ENCODE measurements around the gene SLC45A1.

Gene SLC45A1

DNA sequence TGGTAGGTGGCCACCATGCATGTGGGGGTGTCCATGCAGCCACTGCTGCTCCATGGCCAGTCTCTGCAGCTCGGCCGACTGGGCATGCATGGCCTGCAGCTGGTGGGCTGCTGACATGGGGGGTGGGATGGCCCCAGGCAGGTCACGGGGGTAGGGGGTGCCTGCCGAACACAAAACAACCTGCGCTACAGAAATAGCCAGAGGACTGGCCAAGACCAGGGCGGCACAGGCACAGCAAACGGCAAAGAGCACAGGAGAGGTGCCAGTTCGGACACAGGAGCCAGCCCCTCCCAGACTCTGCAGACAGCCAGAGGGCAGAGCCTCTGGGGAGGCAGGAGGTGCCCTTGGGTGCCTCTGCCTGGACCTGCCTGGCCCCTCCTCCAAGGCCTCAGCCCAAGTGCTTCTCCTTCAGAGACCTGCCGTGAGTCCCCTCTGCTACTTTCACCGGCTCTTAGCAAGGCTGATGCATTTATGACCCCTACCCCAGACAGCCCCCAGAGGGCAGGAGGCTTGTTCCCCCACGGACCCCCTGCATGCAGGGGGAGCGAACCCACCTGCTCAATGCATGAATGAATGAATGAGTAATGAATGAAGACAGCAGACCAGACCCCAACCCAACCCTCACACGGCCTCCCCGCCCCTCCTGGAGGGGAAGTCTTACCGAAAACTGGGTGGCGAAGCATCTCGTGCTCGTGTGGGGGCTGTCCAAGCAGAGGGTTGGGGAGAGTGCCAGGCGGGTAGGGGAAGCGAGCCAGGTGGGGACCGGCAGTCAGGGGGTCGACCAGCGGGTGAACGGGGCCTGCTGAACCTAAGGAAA, 37.7 kb downstream of the SLC45A1 start:
- no peak for DNase-seq

DNA sequence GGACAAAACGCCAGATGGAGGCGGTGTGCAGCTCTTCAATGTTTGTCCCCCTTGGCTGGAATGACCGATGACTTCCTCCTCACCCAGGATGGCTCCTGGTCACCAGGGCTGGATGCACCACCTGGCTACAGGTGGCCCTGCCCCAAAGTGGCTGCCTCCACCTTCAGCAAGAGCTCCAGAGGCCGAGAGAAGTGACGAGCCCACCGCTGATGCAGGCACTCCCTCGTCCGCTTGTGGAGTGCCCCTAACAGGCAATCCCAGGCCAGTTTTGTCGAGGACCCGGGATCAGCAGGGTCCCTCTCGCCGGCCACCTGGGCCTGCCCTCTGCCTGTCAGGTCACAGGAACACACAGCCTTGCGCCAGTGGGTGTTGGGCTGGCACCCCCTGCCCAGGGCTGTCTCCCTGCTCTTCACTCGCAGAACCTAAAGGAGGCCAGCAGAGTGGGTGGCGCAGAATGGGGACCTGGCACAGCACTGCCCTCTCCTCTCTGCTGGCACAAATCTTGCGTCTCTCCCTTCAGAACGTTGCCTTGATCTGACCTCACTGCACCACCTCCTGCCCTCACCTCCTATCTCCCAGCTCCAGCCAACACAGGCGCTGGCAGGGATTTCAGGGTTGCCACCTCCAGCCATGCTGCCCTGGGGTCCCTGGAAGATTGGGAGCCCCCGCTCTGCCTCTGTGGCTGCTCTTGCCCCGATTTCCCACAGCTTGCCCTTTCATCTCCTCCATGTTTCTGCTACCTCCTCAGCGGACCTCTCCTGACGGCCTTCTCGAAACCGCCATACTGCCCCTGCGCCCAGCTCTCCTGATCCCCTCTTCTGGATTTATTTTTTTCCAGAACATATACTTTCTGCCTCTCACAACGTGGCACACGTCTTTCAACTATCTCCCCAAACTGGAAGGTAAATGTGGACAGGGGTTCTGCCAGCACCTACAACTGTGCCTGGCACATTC, 38.6 kb downstream of the SLC45A1 start:
- DNase-seq: no peak

DNA sequence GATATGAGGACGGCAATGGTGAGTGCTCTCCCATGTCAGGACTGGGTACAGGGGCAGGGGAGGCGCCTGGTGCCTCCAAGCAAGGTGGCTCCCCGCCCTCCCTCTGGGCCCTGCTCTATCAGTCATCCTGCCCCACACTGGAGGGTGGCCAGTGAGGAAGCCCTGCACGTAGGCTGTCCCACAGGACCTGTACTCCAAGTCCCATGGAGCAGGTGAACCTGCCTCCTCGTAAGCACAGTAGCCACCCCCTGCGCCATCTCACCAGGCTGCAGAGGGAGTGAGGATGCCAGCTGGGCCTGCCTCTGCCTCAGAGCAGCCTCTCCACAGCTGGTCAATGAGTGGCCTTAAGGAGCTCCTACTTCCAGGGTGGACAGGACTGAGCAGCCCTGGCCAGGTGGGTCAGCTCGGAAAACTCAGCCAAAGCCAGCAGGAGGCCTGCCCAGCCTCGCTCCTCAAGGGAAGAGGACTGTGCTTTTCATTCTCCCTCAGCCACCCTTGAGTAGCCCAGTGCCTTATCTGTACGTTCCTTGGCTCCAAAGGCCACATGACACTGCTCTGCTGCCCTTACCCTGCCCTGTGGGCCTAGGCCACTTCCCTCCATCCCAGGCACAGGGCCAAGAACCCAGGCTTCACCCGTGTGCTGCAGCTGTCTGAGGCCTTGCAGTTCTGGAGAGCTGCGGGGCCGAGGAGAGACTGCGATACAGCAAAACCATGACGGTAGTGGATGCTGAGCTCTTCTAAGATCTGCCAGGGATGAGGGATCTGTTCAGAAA, 39.6 kb downstream of the SLC45A1 start:
- DNase-seq: no peak

DNA sequence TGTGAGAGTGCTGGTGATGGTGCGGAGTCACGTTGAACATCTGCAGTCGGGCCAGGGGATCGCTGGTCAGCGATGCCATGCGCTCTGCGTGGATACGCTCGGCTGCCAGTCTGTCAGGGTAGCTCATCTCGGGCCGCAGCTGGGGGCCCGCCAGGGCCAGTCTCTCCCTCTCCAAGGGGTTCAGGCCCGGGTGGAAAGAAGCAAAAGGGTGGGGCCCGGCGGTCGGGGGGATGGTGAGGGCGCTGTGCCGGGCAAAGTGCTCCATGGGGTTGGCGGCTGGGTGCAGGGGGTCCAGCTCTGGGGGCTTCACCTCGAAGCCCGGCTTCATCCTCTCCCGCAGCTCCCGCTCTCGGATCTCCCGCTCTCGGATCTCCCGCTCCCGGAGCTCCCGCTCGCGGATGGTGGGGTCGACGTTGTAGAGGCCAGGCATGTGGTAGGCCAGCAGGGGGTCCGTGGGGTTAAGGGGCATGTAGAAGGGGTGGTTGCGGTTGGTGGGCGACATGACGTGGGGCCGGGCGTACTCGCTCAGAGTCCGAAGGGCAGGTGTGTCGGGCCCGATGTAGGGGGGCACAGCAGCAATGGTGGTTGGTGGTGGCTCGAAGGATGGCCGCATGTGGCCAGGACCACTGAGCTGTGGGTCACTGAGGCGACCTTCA, 40.5 kb downstream of the SLC45A1 start:
- no peak for DNase-seq

DNA sequence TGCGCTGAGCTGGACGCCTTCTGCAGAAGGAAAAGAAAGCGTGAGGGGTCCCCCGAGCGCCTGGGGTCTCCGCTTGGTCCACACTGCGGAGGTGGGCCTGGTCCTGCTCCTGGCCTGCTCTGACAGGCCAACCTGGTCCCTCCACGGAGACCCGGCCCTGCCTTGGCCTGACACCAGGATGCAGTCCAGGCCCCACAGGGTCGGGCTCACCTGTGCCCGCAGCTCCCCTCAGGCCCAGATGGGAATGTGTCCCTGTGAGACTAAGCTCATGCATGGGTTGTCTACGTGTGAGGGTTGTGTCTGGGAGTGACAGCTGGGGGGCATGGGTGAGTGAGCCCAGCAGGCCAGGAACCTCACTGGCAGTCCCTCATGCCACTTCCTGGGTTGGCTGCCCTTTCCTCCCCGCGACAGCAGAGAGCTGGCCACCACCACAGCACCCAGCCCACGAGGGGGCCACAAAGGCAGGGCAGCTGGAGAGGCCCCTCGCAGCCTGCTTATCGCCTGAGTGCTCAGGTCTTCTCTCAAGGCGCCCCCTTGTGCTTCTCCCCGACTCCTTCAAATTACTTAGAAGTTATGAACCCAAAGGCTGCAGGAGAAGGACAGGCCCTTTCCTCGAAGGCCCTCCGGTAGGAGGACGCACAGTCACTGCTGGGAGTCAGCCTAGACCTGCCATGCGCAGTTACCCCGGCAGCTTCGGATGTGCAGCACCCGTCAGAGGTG, 41.1 kb downstream of the SLC45A1 start:
- no peak for DNase-seq

DNA sequence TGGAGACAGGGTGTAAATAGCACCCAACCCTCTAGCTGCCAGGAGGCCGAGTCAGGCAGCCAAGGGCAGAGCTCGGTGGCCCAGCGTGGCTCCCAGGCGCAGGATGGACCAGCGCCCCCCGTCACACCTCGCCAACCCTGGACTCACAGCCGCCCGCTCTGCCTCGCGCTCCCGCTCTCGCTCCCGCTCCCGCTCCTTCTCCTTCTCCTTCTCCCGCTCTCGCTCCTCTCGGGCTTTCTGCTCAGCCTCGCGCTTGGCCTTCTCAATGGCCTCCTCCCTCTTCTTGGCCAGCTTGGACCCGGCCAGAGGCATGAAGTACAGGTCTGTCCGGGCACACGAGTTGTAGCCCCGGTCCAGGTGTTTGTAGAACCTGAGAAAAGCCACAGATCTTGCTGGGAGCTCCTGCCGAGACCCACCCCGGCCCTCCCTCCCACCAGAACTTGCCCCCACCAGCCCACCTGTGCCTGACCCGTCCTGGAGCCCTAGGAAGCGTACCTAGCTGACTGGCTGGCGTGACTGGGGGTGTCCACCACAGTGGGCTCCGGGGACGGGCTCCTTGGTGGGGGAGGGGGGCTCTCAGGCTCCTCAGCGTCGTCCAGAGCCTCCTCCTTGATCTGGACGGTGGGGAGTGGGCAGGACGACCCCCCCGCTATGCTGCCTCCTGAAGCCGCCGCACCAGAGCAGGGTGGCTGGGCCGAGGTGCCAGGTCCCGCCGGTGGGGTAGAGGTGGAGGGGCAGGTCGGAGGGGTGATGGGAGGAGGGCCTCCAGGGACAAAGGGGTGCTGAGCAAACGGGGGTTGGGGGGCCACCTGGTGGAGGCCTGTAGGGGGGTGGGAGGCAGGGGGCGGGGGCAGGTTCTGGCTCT, 41.9 kb downstream of the SLC45A1 start:
- no peak for DNase-seq

DNA sequence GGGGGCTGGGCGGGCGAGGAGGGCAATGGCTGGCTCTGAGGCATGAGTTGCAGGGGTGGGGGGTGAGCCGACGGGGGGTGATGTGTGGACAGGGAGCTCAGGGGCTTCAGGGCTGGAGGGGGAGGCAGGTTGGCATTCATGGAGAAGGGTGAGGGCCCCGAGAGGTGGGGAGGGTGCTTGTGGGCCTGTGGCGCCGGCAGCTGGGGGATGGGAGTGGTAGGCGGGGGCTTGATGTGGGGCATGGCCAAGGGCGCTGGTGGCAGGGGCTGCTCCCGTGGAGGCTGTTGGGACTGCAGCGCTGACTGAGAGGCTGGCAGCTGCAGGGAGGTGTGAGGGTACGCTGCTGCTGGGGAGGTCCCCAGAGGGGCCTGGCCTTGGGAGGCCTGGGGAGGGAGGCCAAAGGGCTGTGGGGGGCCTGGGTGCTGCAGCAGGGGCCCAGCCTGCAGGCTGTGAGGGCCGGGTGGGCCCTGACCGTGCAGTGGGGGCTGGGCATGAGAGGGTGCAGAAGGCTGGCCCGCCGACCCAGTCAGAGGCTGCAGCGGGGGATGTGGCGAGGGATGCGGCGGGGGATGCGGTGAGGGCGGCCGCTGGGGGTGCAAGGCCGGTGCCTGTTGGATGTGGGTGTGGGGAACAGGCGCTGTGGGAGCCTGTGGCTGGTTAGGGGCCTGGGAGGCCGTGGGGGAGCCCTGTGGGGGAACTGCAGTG, 42.7 kb downstream of the SLC45A1 start:
- DNase-seq: no peak

DNA sequence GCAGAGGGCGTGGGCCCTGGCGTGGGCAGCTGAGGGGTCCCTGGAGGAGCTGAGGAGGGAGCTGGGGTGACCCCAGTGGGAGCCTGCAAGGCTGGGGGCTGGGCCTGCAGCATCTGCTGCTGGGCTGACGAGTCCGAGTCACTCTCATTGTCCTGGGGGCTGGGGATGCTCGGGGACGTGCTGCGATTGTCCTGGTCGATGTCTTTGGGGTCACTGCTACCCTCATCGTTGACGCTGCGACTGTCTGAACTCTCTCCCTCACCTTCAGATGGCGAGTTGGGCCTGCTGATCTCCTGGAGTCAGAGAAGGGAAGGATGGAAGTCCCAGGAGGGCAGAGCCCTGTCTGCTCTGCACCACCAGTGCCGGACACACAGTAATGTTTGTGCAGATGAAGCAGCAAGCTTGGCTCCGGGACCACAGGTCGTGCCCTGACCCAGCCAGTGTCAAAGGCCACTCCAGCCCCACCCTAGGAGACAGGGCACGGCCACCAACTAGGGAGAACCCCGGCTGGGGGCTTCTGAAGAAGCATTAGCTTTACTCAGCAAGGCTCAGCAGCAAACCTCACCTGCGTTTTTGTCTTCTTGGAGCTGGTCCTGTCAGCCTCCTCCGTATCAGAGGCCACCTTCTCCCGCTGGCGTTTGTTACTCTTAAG, 43.4 kb downstream of the SLC45A1 start:
- DNase-seq: no peak

DNA sequence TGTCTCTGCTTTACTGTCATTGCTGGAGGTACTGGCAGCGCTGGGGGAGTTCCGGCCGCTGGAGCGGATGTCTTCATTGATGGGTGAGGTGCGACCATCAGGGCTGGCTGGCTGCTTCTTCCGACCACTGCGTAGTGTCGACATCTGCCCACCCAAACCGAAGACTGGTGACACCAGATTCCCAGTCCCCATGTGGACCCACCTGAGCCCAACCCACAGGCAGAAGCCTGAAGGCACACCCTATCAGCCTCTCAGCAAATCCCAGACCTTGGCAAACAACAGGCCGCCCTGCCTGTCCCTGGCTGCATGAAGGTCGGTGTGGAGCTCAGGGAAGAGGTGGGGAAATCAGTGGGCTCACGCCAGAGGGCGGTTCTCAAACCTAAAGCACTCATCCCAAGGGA, 44.8 kb downstream of the SLC45A1 start:
- DNase-seq: no peak

DNA sequence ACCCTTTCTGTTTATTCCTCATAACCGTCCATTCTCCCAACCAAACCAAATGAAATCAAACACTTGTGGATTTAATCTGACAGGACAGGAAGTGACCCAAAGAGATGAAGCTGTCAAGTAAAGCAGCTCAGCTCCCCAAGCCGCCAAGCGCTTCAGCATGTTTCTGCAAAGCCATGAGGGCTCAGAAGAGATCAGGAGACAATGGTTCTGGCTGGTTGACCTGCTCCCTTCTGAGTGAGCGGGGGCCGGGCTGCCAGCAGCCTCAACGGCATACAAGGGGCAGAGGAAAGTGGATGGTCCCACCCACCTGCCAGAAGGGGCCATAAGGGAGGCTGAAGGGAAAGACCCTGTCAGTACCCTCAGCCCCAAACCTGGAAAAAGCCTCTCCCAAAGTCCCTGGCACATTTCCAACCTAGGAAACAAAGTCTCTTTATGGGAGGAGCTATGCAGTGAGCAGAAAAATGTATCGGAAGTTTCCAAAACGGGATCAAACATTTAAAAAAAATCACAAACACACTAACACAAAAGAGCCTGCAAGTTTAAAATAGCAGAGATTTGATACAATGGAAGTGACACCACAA, 45.4 kb downstream of the SLC45A1 start:
- DNase-seq: no peak

DNA sequence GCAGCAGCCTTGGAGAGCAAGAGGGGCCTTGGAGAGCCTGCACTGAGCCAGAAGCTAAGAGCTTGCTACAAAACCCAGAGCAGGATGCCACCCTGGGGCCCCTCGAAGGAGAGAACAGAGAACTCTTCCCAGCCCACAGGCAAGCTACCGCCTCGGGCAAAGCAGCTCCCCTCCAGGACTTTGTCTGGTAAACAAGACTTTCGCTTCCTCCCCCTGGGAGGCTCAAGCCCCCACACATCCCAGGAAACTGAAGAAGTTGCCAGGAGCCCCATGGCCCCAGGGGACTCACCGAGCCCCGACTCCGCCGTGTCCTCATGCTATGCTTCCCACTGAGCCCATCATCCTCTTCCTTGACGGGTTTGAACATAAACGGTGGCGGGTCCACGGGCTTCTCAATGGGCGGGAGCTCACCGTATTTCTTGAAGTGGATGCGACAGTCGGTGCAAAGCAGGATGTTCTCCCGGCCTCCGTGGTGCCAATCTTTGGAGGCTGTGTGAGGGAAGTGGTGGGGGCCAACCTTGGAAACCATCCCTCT, 45.9 kb downstream of the SLC45A1 start:
- DNase-seq: no peak

DNA sequence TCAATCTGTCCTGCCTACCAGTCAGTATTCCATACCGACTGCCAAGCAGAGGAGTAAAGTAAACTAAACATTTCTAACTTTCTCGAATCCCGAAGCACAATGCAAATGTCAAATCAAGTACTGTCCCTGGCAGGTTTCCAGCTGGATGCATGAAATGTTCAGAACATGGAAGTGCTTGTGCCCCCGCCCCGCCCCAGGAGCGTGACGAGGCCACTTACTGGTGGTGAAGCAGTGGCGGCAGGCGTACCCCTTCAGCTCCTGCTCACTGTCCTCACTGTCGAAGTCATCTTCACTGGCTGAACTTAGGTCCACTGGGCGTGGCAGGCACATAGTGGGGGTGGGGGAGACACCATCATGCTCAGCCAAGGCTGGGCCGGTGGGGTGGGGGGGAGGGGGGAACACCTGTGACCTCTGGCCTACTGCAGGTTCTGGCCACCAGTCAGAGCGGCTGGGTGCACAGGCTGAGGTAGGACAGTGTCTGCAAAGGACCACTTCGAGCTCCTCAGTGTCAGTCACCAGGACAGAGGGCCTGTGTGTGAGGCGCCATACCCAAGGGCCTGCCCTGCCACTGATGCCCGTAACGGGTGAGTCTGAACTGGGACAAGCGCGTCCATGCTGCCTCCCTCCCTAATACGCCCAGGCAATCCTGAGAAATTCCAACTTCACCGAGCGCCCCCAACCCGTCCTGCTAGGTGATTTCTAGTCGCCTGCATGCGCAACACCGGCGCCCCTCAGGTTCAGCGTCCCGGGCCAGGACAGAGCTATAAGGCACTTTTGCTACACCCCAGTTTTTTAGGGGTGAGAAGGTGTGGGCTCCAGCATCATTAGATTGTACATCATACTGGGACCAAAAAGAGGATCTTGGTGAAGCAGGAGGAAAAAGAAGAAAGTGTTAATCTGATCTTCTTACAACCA, 46.9 kb downstream of the SLC45A1 start:
- no peak for DNase-seq

DNA sequence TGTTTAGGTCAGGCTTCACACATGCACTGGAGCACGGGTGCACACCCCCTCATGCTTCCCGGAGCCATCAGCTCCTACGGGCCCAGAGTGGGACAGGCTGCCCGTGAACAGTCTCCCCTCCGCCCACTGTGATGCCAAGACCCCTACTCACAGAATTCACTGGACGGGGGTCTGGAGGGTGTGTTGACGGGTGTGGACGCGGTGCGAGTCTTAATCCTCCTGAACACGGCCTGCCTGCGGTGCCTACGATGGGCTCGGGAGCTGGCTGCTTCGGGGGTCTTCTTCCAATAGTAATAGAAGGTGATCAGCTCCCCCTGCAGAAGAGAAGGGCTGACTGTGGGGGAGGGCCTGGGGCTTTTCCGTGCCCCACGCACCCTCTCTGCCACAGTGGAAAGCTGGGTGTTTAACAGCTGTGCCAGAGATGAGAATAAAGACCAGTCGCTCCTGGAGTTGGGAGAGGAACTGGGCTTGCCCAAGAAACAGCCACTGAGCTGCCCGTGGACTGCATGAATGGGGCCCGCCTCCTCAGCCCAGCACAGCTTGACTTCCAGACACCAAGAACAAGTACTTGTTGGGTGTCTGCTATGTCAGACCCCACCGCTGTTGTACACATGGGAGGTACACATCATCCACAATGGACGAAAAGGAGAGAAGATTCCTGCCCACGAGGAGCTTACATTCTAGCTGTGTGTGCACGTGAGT, 47.9 kb downstream of the SLC45A1 start:
- DNase-seq: no peak

DNA sequence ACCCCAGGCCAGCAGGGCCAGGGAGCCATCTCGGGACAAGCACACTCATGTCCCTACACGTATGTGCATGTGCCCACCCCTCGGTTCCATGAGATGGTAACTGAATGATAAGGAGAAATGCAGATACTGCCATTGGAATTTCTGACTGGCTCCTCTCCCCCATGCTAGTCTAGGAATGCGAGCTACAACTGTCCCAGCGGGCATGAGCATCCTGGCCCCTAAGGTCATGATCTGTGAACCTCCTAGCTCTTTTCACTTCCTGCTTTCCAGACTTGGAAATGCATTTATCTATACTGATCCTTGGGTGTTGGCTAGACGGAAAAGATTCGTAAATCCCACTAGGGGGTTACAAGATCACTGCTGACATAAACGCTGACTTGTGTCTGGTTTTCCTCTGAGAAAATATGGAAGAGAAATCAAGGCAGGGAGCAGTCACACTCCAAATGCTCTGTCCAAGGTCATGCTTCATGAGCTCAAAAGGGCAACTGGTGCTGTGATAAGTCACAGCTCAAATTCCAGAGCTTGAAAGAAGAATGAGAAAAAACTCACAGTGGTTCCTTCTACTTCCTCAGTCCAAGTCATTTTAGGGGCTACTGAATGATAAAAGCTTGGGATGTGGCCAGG, 49.8 kb downstream of the SLC45A1 start:
- DNase-seq: no peak

DNA sequence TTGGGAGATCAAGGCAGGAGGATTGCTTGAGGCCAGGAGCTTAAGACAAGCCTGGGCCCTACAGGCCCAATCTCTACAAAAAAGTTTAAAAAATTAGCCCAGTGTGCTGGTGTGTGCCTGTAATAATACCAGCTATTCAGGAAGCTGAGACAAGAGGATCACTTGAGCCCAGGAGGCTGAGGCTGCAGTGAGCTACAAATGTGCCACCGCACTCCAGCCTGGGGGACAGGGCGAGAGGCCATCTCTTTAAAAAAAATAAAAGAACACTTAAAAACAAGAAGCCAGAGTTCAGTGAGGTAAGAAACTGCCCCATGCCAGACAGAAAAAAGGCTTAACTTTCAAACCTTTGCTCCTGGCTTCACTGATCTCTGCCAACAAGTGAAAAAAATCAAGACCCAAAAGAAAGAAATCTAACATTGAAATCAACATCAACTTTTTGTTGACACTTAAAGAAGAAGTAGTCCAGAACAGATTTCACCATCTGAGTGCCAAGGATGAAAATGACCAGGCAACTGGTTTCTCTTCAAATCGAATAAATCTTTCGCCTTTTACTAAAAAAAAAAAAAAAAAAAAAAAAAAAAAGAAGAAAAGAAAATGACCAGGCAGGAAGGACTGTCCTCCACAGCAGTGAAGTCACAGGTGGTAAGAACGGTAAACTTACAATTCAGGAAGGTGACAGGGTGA, 51.2 kb downstream of the SLC45A1 start:
- DNase-seq: no peak

Data from suppressor macrophage (primary cell).